ENCODE measurements around the gene CAMKMT.

The CAMKMT gene

GRCh38 chr2:44801841-44802776, 440.4 kb downstream of the CAMKMT start:
- DNase-seq (ENCODE audit: low read depth): no peak

- DNase-seq (ENCODE audit: low read depth): no peak
Measured at GRCh38 chr2:44802777-44803424, 441.2 kb downstream of the CAMKMT start.

- no peak for DNase-seq (ENCODE audit: low read depth)
Measured at GRCh38 chr2:44804406-44805265, 442.9 kb downstream of the CAMKMT start.

GRCh38 chr2:44805401-44806235, 443.9 kb downstream of the CAMKMT start:
- no peak for DNase-seq (ENCODE audit: low read depth)

GRCh38 chr2:44807201-44808025, 445.7 kb downstream of the CAMKMT start:
- no peak for DNase-seq (ENCODE audit: low read depth)

GRCh38 chr2:44810892-44811530, 449.3 kb downstream of the CAMKMT start:
- no peak for DNase-seq (ENCODE audit: low read depth)

- no peak for DNase-seq (ENCODE audit: low read depth)
Measured at GRCh38 chr2:44813165-44813564, 451.4 kb downstream of the CAMKMT start.

GRCh38 chr2:44813658-44814057, 451.9 kb downstream of the CAMKMT start:
- no peak for DNase-seq (ENCODE audit: low read depth)

GRCh38 chr2:44817256-44817655, 455.5 kb downstream of the CAMKMT start:
- DNase-seq (ENCODE audit: low read depth): no peak

- no peak for DNase-seq (ENCODE audit: low read depth)
Measured at GRCh38 chr2:44817673-44818335, 456.1 kb downstream of the CAMKMT start.

- DNase-seq (ENCODE audit: low read depth): no peak
Measured at GRCh38 chr2:44819061-44819460, 457.3 kb downstream of the CAMKMT start.

GRCh38 chr2:44821500-44821899, 459.8 kb downstream of the CAMKMT start:
- DNase-seq (ENCODE audit: low read depth): no peak

GRCh38 chr2:44822174-44822573, 460.4 kb downstream of the CAMKMT start:
- DNase-seq (ENCODE audit: low read depth): no peak

Measured in HS-5 (cell line).